ENCODE results near the gene PPP3R1.

GRCh38 chr2:68294913-68295312 is 42.6 kb upstream of the PPP3R1 start:
- TF ChIP-seq CTCF (conservative IDR thresholded peaks at IDR 0.05; ENCODE audit: low read depth in 2 of 2) (no peak), EZH2 (IDR thresholded peaks at IDR 0.05; ENCODE audit: low read depth, unreplicated experiment) (no peak), POLR2AphosphoS5 (IDR thresholded peaks at IDR 0.05; ENCODE audit: low read depth) (no peak), JUNB (IDR thresholded peaks at IDR 0.05; ENCODE audit: unreplicated experiment) (no peak), EZH2phosphoT487 (IDR thresholded peaks at IDR 0.05; ENCODE audit: unreplicated experiment) (no peak), CREB1 (CRISPR knock-in tag; IDR thresholded peaks at IDR 0.05; ENCODE audit: low read depth) (no peak)
- TF ChIP-seq, protein P1, sequence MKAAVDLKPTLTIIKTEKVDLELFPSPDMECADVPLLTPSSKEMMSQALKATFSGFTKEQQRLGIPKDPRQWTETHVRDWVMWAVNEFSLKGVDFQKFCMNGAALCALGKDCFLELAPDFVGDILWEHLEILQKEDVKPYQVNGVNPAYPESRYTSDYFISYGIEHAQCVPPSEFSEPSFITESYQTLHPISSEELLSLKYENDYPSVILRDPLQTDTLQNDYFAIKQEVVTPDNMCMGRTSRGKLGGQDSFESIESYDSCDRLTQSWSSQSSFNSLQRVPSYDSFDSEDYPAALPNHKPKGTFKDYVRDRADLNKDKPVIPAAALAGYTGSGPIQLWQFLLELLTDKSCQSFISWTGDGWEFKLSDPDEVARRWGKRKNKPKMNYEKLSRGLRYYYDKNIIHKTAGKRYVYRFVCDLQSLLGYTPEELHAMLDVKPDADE (IDR thresholded peaks at IDR 0.05): no peak
- TF ChIP-seq, protein P2, sequence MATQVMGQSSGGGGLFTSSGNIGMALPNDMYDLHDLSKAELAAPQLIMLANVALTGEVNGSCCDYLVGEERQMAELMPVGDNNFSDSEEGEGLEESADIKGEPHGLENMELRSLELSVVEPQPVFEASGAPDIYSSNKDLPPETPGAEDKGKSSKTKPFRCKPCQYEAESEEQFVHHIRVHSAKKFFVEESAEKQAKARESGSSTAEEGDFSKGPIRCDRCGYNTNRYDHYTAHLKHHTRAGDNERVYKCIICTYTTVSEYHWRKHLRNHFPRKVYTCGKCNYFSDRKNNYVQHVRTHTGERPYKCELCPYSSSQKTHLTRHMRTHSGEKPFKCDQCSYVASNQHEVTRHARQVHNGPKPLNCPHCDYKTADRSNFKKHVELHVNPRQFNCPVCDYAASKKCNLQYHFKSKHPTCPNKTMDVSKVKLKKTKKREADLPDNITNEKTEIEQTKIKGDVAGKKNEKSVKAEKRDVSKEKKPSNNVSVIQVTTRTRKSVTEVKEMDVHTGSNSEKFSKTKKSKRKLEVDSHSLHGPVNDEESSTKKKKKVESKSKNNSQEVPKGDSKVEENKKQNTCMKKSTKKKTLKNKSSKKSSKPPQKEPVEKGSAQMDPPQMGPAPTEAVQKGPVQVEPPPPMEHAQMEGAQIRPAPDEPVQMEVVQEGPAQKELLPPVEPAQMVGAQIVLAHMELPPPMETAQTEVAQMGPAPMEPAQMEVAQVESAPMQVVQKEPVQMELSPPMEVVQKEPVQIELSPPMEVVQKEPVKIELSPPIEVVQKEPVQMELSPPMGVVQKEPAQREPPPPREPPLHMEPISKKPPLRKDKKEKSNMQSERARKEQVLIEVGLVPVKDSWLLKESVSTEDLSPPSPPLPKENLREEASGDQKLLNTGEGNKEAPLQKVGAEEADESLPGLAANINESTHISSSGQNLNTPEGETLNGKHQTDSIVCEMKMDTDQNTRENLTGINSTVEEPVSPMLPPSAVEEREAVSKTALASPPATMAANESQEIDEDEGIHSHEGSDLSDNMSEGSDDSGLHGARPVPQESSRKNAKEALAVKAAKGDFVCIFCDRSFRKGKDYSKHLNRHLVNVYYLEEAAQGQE (IDR thresholded peaks at IDR 0.05; ENCODE audit: unreplicated experiment): no peak
